CD4-positive, alpha-beta T cell (primary cell): ENCODE results near the gene VWA8. TPM values are rescaled to one million over a fixed set of nuclear protein-coding genes. Genes with fewer than 3 reads are reported as not detected.
A peak's percentile ranks its signal among the peaks of the same experiment; 100 is the strongest.
"Not testable (repeated sequence)": the region's sequence is repeated elsewhere in the genome, so short reads cannot be mapped to it uniquely, and the experiment has no call there.

Experiments
- ATAC-seq: fragments of 200-7000 bp; cut with Tn5 transposase; one replicate; pipeline ENCODE4 v1.10.0; 2022; ENCODE audit warnings: mild to moderate bottlenecking; ENCODE audit not compliant: poor library complexity
- CTCF ChIA-PET: fragments of 350-600 bp; sonication (Branson Sonifier 250); formaldehyde crosslinking; loops from one replicate; lab custom pipeline; 2021; ENCODE audit warnings: antibody characterized with exemption, inconsistent platforms; lab: Charles Lee
- POLR2A ChIA-PET: fragments of 350-600 bp; sonication (Branson Sonifier 250); formaldehyde crosslinking; loops from one replicate; lab custom pipeline; 2021; ENCODE audit warnings: antibody characterized with exemption, inconsistent platforms; lab: Charles Lee
- DNase-seq, 14 experiments: peaks; one replicate each; pipeline ENCODE4 v3.0.0-alpha.2; 2013 to 2020; ENCODE audit warnings: mixed read lengths in 2 of 14
- H3K27ac ChIP-seq, 2 donors: one replicate each; pipeline versions ENCODE4 v1.5.1 to v1.7.0; 2013; ENCODE audit warnings: low read length in 2 of 2, low read depth in 1 of 2, mild to moderate bottlenecking in 1 of 2
- H3K27me3 ChIP-seq, 2 experiments: 1 replicate in 1 of 2; 2 replicates in 1 of 2; pipeline versions ENCODE4 v1.6.1 to v1.7.0; 2013; ENCODE audit warnings: low read length in 2 of 2, control low read depth in 1 of 2, mild to moderate bottlenecking in 1 of 2, moderate library complexity in 1 of 2; ENCODE audit not compliant: insufficient read depth in 2 of 2, control insufficient read depth in 1 of 2
- H3K36me3 ChIP-seq: one replicate; pipeline ENCODE4 v1.6.1; 2013; ENCODE audit warnings: low read length, control low read depth; ENCODE audit not compliant: insufficient read depth
- H3K4me1 ChIP-seq: one replicate; pipeline ENCODE4 v1.6.1; 2013; ENCODE audit warnings: low read length, control low read depth; ENCODE audit not compliant: insufficient read depth
- H3K4me3 ChIP-seq: one replicate; pipeline ENCODE4 v1.5.1; 2013; ENCODE audit warnings: mild to moderate bottlenecking, low read length, moderate library complexity
- H3K9me3 ChIP-seq, 2 experiments: 1 replicate in 1 of 2; 2 replicates in 1 of 2; pipeline versions ENCODE4 v1.6.1 to v1.7.0; 2013; ENCODE audit warnings: low read length in 2 of 2, mild to moderate bottlenecking in 2 of 2, control low read depth in 1 of 2, moderate library complexity in 1 of 2; ENCODE audit not compliant: control insufficient read depth in 1 of 2, insufficient read depth in 1 of 2
- H3K27ac Mint-ChIP-seq: one replicate; pipeline ENCODE4 v1.8.0; 2020; ENCODE audit warnings: mixed read lengths
- H3K27me3 Mint-ChIP-seq: one replicate; pipeline ENCODE4 v1.8.0; 2021; ENCODE audit warnings: mixed read lengths
- H3K36me3 Mint-ChIP-seq: one replicate; pipeline ENCODE4 v1.8.0; 2021; ENCODE audit warnings: low read depth, mixed read lengths
- H3K4me1 Mint-ChIP-seq: one replicate; pipeline ENCODE4 v1.8.0; 2021; ENCODE audit warnings: low read depth, mixed read lengths
- H3K4me3 Mint-ChIP-seq: one replicate; pipeline ENCODE4 v1.8.0; 2020; ENCODE audit warnings: mild to moderate bottlenecking, mixed read lengths
- H3K9me3 Mint-ChIP-seq: one replicate; pipeline ENCODE4 v1.8.0; 2020; ENCODE audit warnings: mixed read lengths
- intact Hi-C, 2 experiments: fragments of 100-400 bp; cut with DNase I in 1 of 2; cut with micrococcal nuclease in 1 of 2; formaldehyde crosslinking; loops; one replicate each; pipeline versions ENCODE4 v1.15.1 to v1.9.0; 2023 to 2025; cut with DNase I, micrococcal nuclease
- total RNA-seq, 174 experiments: library from RNA in 2 of 174; stranded (reverse) in 2 of 174; gene quantifications; one replicate each; pipeline ENCODE4 v1.2.3 and lab custom pipeline; 2021 to 2026
- TF ChIP-seq, protein P1 (sequence below): fragments of 200-600 bp; IDR thresholded peaks from one replicate; pipeline ENCODE4 v1.8.0; 2022; ENCODE audit warnings: antibody characterized with exemption, mild to moderate bottlenecking

The VWA8 gene
- total RNA-seq, 2 experiments from 2014 or later: 18.7 to 19.0 TPM

DNA sequence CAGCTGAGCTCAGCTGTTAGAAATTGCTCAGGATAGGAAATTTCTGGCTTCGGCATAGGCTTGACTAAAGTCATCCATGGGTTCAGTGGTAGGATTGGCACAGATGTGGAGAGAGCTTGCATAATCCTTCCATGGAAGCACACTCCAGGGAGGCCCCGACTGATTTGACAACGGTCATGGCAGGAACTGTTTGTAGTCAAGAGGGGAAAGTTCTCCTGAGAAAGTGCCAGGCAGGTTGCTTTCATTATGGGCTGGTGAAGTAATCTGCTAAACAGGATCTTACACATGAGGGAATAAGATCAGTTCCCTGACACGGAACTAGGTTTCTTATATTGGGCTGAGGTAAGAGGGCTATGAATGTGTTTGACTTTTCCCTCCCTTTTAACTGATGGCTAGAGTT, 383.5 kb downstream of the VWA8 start:
- no peaks in the 10 kb centered on the region for H3K9me3 ChIP-seq
- intact Hi-C loops: no loop called here
- Mint-ChIP-seq H3K36me3 (peaks cover 40% of the 10 kb centered on the region), H3K4me3 (no peak overlapping the region), H3K4me1 (peaks cover 16% of the 10 kb centered on the region), H3K27ac (no peak overlapping the region), H3K9me3 (no peaks in the 10 kb centered on the region), H3K27me3 (no peaks in the 10 kb centered on the region)
- no peaks in the 10 kb centered on the region for H3K4me1 ChIP-seq
- TF ChIP-seq, protein P1, sequence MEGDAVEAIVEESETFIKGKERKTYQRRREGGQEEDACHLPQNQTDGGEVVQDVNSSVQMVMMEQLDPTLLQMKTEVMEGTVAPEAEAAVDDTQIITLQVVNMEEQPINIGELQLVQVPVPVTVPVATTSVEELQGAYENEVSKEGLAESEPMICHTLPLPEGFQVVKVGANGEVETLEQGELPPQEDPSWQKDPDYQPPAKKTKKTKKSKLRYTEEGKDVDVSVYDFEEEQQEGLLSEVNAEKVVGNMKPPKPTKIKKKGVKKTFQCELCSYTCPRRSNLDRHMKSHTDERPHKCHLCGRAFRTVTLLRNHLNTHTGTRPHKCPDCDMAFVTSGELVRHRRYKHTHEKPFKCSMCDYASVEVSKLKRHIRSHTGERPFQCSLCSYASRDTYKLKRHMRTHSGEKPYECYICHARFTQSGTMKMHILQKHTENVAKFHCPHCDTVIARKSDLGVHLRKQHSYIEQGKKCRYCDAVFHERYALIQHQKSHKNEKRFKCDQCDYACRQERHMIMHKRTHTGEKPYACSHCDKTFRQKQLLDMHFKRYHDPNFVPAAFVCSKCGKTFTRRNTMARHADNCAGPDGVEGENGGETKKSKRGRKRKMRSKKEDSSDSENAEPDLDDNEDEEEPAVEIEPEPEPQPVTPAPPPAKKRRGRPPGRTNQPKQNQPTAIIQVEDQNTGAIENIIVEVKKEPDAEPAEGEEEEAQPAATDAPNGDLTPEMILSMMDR: no peak
- H3K4me3 ChIP-seq: no peak overlapping the region
- ChIA-PET POLR2A (no interaction called here), CTCF (no interaction called here)
- no peaks in the 10 kb centered on the region for H3K27me3 ChIP-seq
- ATAC-seq (no peak), DNase-seq (no peak)
- no peak overlapping the region for H3K27ac ChIP-seq
- H3K36me3 ChIP-seq: no peaks in the 10 kb centered on the region

DNA sequence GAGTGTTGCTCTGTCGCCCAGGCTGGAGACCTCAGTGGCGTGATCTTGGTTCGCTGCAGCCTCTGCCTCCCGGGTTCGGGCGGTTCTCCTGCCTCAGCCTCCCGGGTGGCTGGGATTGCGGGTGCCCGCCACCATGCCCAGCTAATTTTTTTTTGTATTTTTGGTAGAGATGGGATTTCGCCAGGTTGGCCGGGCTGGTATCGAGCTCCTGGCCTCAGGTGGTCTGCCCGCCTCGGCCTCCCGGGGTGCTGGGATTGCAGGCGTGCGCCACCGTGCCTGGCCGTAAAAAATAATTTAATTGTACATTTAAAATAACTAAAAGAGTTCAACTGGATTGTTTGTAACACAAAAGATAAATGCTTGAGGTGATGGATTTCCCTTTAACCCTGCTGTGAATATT, 387.3 kb downstream of the VWA8 start:
- POLR2A ChIA-PET: not testable (repeated sequence)

DNA sequence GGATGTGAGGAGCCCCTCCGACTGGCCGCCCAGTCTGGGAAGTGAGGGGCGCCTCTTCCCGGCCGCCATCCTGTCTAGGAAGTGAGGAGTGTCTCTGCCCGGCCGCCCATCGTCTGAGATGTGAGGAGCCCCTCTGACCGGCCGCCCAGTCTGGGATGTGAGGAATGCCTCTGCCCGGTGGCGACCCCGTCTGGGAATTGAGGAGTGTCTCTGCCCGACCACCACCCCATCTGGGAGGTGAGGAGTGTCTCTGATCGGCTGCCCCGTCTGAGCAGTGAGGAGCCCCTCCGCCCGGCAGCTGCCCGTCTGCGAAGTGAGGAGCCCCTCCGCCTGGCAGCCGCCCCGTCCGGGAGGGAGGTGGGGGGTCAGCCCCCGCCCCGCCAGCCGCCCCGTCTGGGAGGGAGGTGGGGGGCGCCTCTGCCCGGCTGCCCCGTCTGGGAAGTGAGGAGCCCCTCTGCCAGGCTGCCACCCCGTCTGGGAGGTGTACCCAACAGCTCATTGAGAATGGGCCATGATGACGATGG, 389.0 kb downstream of the VWA8 start:
- H3K4me3 ChIP-seq, DNase-seq, H3K27ac Mint-ChIP-seq, H3K4me1 ChIP-seq, intact Hi-C loops, H3K9me3 ChIP-seq, H3K4me3 Mint-ChIP-seq, ATAC-seq, H3K4me1 Mint-ChIP-seq, POLR2A ChIA-PET, H3K27me3 ChIP-seq, CTCF ChIA-PET, H3K27ac ChIP-seq, H3K9me3 Mint-ChIP-seq, H3K36me3 ChIP-seq, H3K27me3 Mint-ChIP-seq: not testable (repeated sequence)
- peaks cover 40% of the 10 kb centered on the region for H3K36me3 Mint-ChIP-seq

More for the DNA sequence above, 387.3 kb downstream of the VWA8 start:
- Mint-ChIP-seq H3K4me1 (peaks cover 11% of the 10 kb centered on the region), H3K36me3 (peaks cover 30% of the 10 kb centered on the region)
- DNase-seq, CTCF ChIA-PET, H3K4me3 Mint-ChIP-seq, H3K4me1 ChIP-seq, H3K27me3 ChIP-seq, ATAC-seq, H3K27me3 Mint-ChIP-seq, H3K27ac Mint-ChIP-seq, H3K4me3 ChIP-seq, H3K27ac ChIP-seq, H3K36me3 ChIP-seq, intact Hi-C loops, H3K9me3 ChIP-seq, H3K9me3 Mint-ChIP-seq: not testable (repeated sequence)

DNA sequence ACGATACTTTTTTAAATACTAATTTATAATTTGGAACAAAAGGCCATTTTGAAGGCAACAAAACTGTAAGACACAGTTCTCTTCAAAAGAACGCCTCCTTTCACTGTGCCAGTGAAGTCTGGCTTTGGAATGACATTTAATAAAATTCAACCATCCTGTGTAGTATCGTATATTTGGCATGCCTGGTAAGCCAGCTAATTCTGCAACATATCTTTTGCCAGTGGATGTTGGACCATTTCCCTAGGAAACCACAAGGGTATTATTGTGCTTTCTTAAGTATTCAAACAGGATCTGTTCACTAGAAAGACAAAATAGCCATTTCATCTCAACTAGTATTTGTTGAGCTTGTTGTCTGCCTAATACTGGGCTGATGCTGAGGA, 391.9 kb downstream of the VWA8 start:
- peak overlapping the region; percentile 59 for H3K27ac Mint-ChIP-seq
- no peaks in the 10 kb centered on the region for H3K9me3 ChIP-seq

More for the DNA sequence above, 391.9 kb downstream of the VWA8 start:
- intact Hi-C loops: loop anchor here in 1 of 2 experiments (5.0 kb wide), 1 partner anchor 42 kb away; no protein-coding TSS in a partner anchor
- ATAC-seq (no peak), DNase-seq (no peak)
- H3K9me3 Mint-ChIP-seq: no peaks in the 10 kb centered on the region
- Histone ChIP-seq H3K36me3 (peaks cover 4% of the 10 kb centered on the region), H3K4me3 (no peak overlapping the region), H3K27me3 (no peaks in the 10 kb centered on the region), H3K4me1 (no peaks in the 10 kb centered on the region), H3K27ac (peak overlapping the region in 1 of 2 donors; percentile 22)
- TF ChIP-seq, protein P1: no peak
- peaks cover 7% of the 10 kb centered on the region for H3K4me1 Mint-ChIP-seq
- CTCF ChIA-PET: no interaction called here
- no peak overlapping the region for H3K4me3 Mint-ChIP-seq
- peaks cover 25% of the 10 kb centered on the region for H3K36me3 Mint-ChIP-seq
- POLR2A ChIA-PET: interaction anchor here (1.3 kb wide), 1 partner anchor 10 kb away, joined by 3 read pairs; no protein-coding TSS in a partner anchor
- H3K27me3 Mint-ChIP-seq: no peaks in the 10 kb centered on the region
